CD4-positive, alpha-beta T cell (primary cell): ENCODE measurements around the gene SORBS1. TPM values are rescaled to one million over a fixed set of nuclear protein-coding genes. Genes with fewer than 3 reads are reported as not detected.

Source experiments
- ATAC-seq: fragments of 200-7000 bp; cut with Tn5 transposase; one replicate; pipeline ENCODE4 v1.10.0; 2022; ENCODE audit warnings: mild to moderate bottlenecking; ENCODE audit not compliant: poor library complexity
- CTCF ChIA-PET: fragments of 350-600 bp; sonication (Branson Sonifier 250); formaldehyde crosslinking; loops from one replicate; lab custom pipeline; 2021; ENCODE audit warnings: antibody characterized with exemption, inconsistent platforms; lab: Charles Lee
- POLR2A ChIA-PET: fragments of 350-600 bp; sonication (Branson Sonifier 250); formaldehyde crosslinking; loops from one replicate; lab custom pipeline; 2021; ENCODE audit warnings: antibody characterized with exemption, inconsistent platforms; lab: Charles Lee
- DNase-seq, 14 experiments: peaks; one replicate each; pipeline ENCODE4 v3.0.0-alpha.2; 2013 to 2020; ENCODE audit warnings: mixed read lengths in 2 of 14
- H3K27ac ChIP-seq, 2 donors: one replicate each; pipeline versions ENCODE4 v1.5.1 to v1.7.0; 2013; ENCODE audit warnings: low read length in 2 of 2, low read depth in 1 of 2, mild to moderate bottlenecking in 1 of 2
- H3K27me3 ChIP-seq, 2 experiments: 1 replicate in 1 of 2; 2 replicates in 1 of 2; pipeline versions ENCODE4 v1.6.1 to v1.7.0; 2013; ENCODE audit warnings: low read length in 2 of 2, control low read depth in 1 of 2, mild to moderate bottlenecking in 1 of 2, moderate library complexity in 1 of 2; ENCODE audit not compliant: insufficient read depth in 2 of 2, control insufficient read depth in 1 of 2
- H3K36me3 ChIP-seq: one replicate; pipeline ENCODE4 v1.6.1; 2013; ENCODE audit warnings: low read length, control low read depth; ENCODE audit not compliant: insufficient read depth
- H3K4me1 ChIP-seq: one replicate; pipeline ENCODE4 v1.6.1; 2013; ENCODE audit warnings: low read length, control low read depth; ENCODE audit not compliant: insufficient read depth
- H3K4me3 ChIP-seq: one replicate; pipeline ENCODE4 v1.5.1; 2013; ENCODE audit warnings: mild to moderate bottlenecking, low read length, moderate library complexity
- H3K9me3 ChIP-seq, 2 experiments: 1 replicate in 1 of 2; 2 replicates in 1 of 2; pipeline versions ENCODE4 v1.6.1 to v1.7.0; 2013; ENCODE audit warnings: low read length in 2 of 2, mild to moderate bottlenecking in 2 of 2, control low read depth in 1 of 2, moderate library complexity in 1 of 2; ENCODE audit not compliant: control insufficient read depth in 1 of 2, insufficient read depth in 1 of 2
- H3K27ac Mint-ChIP-seq: one replicate; pipeline ENCODE4 v1.8.0; 2020; ENCODE audit warnings: mixed read lengths
- H3K27me3 Mint-ChIP-seq: one replicate; pipeline ENCODE4 v1.8.0; 2021; ENCODE audit warnings: mixed read lengths
- H3K36me3 Mint-ChIP-seq: one replicate; pipeline ENCODE4 v1.8.0; 2021; ENCODE audit warnings: low read depth, mixed read lengths
- H3K4me1 Mint-ChIP-seq: one replicate; pipeline ENCODE4 v1.8.0; 2021; ENCODE audit warnings: low read depth, mixed read lengths
- H3K4me3 Mint-ChIP-seq: one replicate; pipeline ENCODE4 v1.8.0; 2020; ENCODE audit warnings: mild to moderate bottlenecking, mixed read lengths
- H3K9me3 Mint-ChIP-seq: one replicate; pipeline ENCODE4 v1.8.0; 2020; ENCODE audit warnings: mixed read lengths
- intact Hi-C, 2 experiments: fragments of 100-400 bp; cut with DNase I in 1 of 2; cut with micrococcal nuclease in 1 of 2; formaldehyde crosslinking; loops; one replicate each; pipeline versions ENCODE4 v1.15.1 to v1.9.0; 2023 to 2025; cut with DNase I, micrococcal nuclease
- total RNA-seq, 174 experiments: library from RNA in 2 of 174; stranded (reverse) in 2 of 174; gene quantifications; one replicate each; pipeline ENCODE4 v1.2.3 and lab custom pipeline; 2021 to 2026
- TF ChIP-seq, protein P1 (sequence below): fragments of 200-600 bp; IDR thresholded peaks from one replicate; pipeline ENCODE4 v1.8.0; 2022; ENCODE audit warnings: antibody characterized with exemption, mild to moderate bottlenecking

The SORBS1 gene
- total RNA-seq, 2 experiments from 2014 or later: 1.4 to 1.8 TPM

DNA sequence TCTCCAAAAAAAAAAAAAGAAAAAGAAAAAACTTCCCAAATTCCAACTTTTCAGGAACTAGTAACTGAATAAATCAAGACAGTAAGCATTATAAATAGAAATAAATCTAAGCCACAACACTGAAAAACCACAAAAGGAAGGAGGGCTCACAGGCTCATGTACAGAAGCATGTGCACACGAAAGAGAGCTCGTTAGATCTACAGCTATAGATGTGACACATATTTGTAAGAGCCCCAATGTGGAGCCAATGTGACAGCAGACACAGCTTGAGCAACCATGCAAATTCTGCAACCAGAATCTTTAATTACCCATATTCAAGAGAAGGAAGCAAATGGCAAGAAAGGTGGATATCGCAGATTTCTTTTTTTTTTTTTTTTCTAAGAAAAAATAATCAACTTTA, 94.7 kb downstream of the SORBS1 start:
- no peaks in the 10 kb centered on the region for H3K36me3 Mint-ChIP-seq
- no peak overlapping the region for H3K4me3 Mint-ChIP-seq
- no peaks in the 10 kb centered on the region for H3K9me3 Mint-ChIP-seq
- H3K4me1 Mint-ChIP-seq: no peaks in the 10 kb centered on the region
- DNase-seq (no peak), ATAC-seq (no peak)
- Histone ChIP-seq H3K4me3 (no peak overlapping the region), H3K27ac (no peak overlapping the region), H3K27me3 (peaks cover 0 to 6% of the 10 kb centered on the region in 2 experiments), H3K9me3 (no peaks in the 10 kb centered on the region), H3K4me1 (peaks cover 3% of the 10 kb centered on the region), H3K36me3 (no peaks in the 10 kb centered on the region)
- H3K27ac Mint-ChIP-seq: no peak overlapping the region
- CTCF ChIA-PET: no interaction called here
- intact Hi-C loops: no loop called here
- POLR2A ChIA-PET: no interaction called here
- TF ChIP-seq, protein P1, sequence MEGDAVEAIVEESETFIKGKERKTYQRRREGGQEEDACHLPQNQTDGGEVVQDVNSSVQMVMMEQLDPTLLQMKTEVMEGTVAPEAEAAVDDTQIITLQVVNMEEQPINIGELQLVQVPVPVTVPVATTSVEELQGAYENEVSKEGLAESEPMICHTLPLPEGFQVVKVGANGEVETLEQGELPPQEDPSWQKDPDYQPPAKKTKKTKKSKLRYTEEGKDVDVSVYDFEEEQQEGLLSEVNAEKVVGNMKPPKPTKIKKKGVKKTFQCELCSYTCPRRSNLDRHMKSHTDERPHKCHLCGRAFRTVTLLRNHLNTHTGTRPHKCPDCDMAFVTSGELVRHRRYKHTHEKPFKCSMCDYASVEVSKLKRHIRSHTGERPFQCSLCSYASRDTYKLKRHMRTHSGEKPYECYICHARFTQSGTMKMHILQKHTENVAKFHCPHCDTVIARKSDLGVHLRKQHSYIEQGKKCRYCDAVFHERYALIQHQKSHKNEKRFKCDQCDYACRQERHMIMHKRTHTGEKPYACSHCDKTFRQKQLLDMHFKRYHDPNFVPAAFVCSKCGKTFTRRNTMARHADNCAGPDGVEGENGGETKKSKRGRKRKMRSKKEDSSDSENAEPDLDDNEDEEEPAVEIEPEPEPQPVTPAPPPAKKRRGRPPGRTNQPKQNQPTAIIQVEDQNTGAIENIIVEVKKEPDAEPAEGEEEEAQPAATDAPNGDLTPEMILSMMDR: no peak
- peaks cover 21% of the 10 kb centered on the region for H3K27me3 Mint-ChIP-seq

- ChIA-PET CTCF (no interaction called here), POLR2A (no interaction called here)
- no peaks in the 10 kb centered on the region for H3K9me3 Mint-ChIP-seq
- DNase-seq (no peak), ATAC-seq (no peak)
- peaks cover 9% of the 10 kb centered on the region for H3K27me3 Mint-ChIP-seq
- Histone ChIP-seq H3K36me3 (no peaks in the 10 kb centered on the region), H3K27ac (no peak overlapping the region), H3K27me3 (peaks cover 0 to 6% of the 10 kb centered on the region in 2 experiments), H3K4me3 (no peak overlapping the region), H3K9me3 (no peaks in the 10 kb centered on the region), H3K4me1 (peaks cover 3% of the 10 kb centered on the region)
- H3K4me3 Mint-ChIP-seq: no peak overlapping the region
- TF ChIP-seq, protein P1: no peak
- no peaks in the 10 kb centered on the region for H3K4me1 Mint-ChIP-seq
- H3K27ac Mint-ChIP-seq: no peak overlapping the region
- intact Hi-C loops: no loop called here
- no peaks in the 10 kb centered on the region for H3K36me3 Mint-ChIP-seq
Measured at GRCh38 chr10:95464280-95464679, 96.9 kb downstream of the SORBS1 start.

- H3K4me1 Mint-ChIP-seq: no peaks in the 10 kb centered on the region
- H3K9me3 Mint-ChIP-seq: no peaks in the 10 kb centered on the region
- H3K4me1 ChIP-seq: peaks cover 3% of the 10 kb centered on the region
- no peak for DNase-seq
- no peak for ATAC-seq
- peaks cover 0 to 2% of the 10 kb centered on the region in 2 experiments for H3K27me3 ChIP-seq
- H3K4me3 Mint-ChIP-seq: no peak overlapping the region
- no peak overlapping the region for H3K4me3 ChIP-seq
- ChIA-PET CTCF (no interaction called here), POLR2A (no interaction called here)
- H3K27me3 Mint-ChIP-seq: peaks cover 8% of the 10 kb centered on the region
- no peak overlapping the region for H3K27ac Mint-ChIP-seq
- H3K36me3 Mint-ChIP-seq: no peaks in the 10 kb centered on the region
- intact Hi-C loops: no loop called here
- H3K36me3 ChIP-seq: no peaks in the 10 kb centered on the region
- no peak overlapping the region for H3K27ac ChIP-seq
- no peaks in the 10 kb centered on the region for H3K9me3 ChIP-seq
- TF ChIP-seq, protein P1: no peak
Measured at GRCh38 chr10:95462740-95463667, 98.2 kb downstream of the SORBS1 start.
